OCI-M2 (cell line): ENCODE results near the gene NEK5.

Experiments
- DNase-seq: peaks from one replicate; lab custom pipeline; 2025; ENCODE audit not compliant: unreplicated experiment; lab: John Stamatoyannopoulos, UW

The NEK5 gene

DNA sequence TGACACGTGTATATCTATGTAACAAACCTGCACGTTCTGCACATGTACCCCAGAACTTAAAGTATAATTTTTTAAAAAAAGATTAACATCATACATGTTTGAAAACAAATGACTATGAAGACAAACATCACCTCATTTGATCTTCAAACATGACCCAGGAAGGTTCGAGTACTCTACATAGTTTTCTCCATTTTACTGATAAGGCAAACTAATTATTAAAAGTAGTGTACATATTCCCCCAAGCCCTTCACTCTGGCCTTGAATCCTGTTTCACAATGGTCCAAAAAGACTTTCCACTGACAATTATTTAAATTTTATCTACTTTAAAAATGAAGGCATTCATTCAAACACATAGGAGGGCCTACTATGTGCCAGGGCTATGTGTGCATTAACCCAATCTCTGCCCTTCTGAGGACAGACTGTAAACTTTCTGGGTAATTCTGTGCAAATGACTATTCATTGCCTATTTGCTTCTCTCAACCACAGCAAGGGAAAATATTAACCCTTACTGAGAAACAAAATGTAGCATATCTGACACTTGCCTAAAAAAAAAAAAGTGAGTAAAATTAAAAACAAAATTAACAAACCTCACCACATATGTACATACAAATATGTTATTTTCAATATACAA lies 139.8 kb downstream of the NEK5 start:
- DNase-seq = no peak
